Pancreas (tissue), 10 donors: ENCODE results near the gene TDP1. TPM values are rescaled to one million over a fixed set of nuclear protein-coding genes. Genes with fewer than 3 reads are reported as not detected.

Experiments used
- ATAC-seq, 4 donors: fragments of 200-7000 bp; cut with Tn5 transposase; one replicate each; pipeline versions ENCODE4 v1.8.0 to v1.9.1; 2020; ENCODE audit warnings: mild to moderate bottlenecking in 4 of 4, moderate library complexity in 4 of 4
- DNase-seq, 6 donors: peaks; one replicate each; pipeline ENCODE4 v3.0.0-alpha.2; 2020
- FAIRE-seq: peaks from 2 replicates; lab custom pipeline; 2012; peaks lifted over from hg19 to GRCh38; lab: Jason Lieb, UNC
- H3K27ac ChIP-seq, 4 donors: fragments of 200-600 bp; sonication (generic); 1 replicate in 3 of 4; 2 replicates in 1 of 4; pipeline versions ENCODE4 v1.5.0 to v1.8.0; 2020
- H3K27me3 ChIP-seq, 4 donors: fragments of 200-600 bp; one replicate each; pipeline ENCODE4 v1.8.0; 2021
- H3K36me3 ChIP-seq, 3 donors: fragments of 200-600 bp; sonication (generic) in 1 of 3; one replicate each; pipeline versions ENCODE4 v1.5.0 to v1.8.0; 2020 to 2021
- H3K4me1 ChIP-seq, 3 donors: fragments of 200-600 bp; one replicate each; pipeline ENCODE4 v1.8.0; 2021
- H3K4me3 ChIP-seq, 4 donors: fragments of 200-600 bp; sonication (generic) in 2 of 4; one replicate each; pipeline versions ENCODE4 v1.5.0 to v1.8.0; 2020 to 2021
- H3K9me3 ChIP-seq, 4 donors: fragments of 200-600 bp; one replicate each; pipeline ENCODE4 v1.8.0; 2021
- WGBS, 2 donors: extraction: QIAGEN DNeasy Blood & Tissue Kit; methylation state at CpG; one replicate each; pipeline ENCODE4 v1.1.7; 2013; 5-methylcytosine and 5-hydroxymethylcytosine counted together
- intact Hi-C, 3 donors: fragments of 100-400 bp; cut with DNase I; formaldehyde crosslinking; loops; one replicate each; pipeline versions ENCODE4 v1.11.1 to v1.14.2; 2022
- polyA plus RNA-seq, 2 donors: library from polyadenylated mRNA; stranded (reverse); fragments of 200-250 nt; gene quantifications; one replicate each; pipeline ENCODE4 v1.2.3, GENCODE V29; 2013
- total RNA-seq, 6 donors: library from RNA; stranded (reverse); fragmentation: NEBNext Ultra II Directional in 4 of 6; extraction: Animal tissue kit (Norgen Biotek cat#: 25700) in 4 of 6; gene quantifications; one replicate each; pipeline versions ENCODE4 v1.2.1 to v1.2.4, GENCODE V29; 2021 to 2023
- TF ChIP-seq, protein P1 (sequence below), 4 donors: fragments of 200-600 bp; sonication (generic) in 3 of 4; IDR thresholded peaks; one replicate each; pipeline versions ENCODE4 v1.5.0 to v1.8.0; 2021; ENCODE audit warnings: antibody characterized with exemption in 4 of 4
- donor health status: healthy with polysubstance abuse.
- donor health status: DM: no; HTN: no; CAD: no; lungs with moderate emphysema.
- donor health status: DM: no; HTN: no; CAD: no.
- donor health status: control.
- donor health status: control.
- donor health status: Bipolar disorder and iron deficiency.
- donor health status: DM: yes; HTN: yes; CAD: no.
- donor health status: DM: no; HTN: no; CAD: no.
- donor health status: DM: no; HTN: no; CAD: no.
- donor health status: DM: yes; HTN: yes; CAD: no.

The TDP1 gene
- total and polyA plus RNA-seq, 8 donors, result 2.2 to 9.5 (median 5.8) TPM

DNA sequence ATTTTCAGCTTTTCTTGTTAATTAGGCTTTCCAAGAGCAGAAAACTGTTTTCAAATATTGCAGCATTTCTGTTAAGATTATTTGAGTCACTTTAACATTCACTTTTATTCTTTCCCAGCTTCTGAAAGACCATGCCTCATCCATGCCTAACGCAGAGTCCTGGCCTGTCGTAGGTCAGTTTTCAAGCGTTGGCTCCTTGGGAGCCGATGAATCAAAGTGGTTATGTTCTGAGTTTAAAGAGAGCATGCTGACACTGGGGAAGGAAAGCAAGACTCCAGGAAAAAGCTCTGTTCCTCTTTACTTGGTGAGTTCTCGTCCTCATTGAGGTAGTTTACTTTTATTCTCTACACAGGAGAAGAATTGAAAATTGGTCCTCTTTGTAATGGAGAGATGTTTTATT, 33.1 kb downstream of the TDP1 start:
- ATAC-seq (no peak), DNase-seq (no peak), FAIRE-seq (no peak)
- Histone ChIP-seq H3K27me3 (no peaks in the 10 kb centered on the region), H3K36me3 (peaks cover 0 to 22% (median 0%) of the 10 kb centered on the region in 3 donors), H3K9me3 (no peaks in the 10 kb centered on the region), H3K4me3 (no peak overlapping the region), H3K27ac (no peak overlapping the region), H3K4me1 (no peaks in the 10 kb centered on the region)
- intact Hi-C loops, result no loop called here
- WGBS, 2 donors, result 92 to 94% methylated on average over 5 of the region's 5 CpGs
- TF ChIP-seq, protein P1, sequence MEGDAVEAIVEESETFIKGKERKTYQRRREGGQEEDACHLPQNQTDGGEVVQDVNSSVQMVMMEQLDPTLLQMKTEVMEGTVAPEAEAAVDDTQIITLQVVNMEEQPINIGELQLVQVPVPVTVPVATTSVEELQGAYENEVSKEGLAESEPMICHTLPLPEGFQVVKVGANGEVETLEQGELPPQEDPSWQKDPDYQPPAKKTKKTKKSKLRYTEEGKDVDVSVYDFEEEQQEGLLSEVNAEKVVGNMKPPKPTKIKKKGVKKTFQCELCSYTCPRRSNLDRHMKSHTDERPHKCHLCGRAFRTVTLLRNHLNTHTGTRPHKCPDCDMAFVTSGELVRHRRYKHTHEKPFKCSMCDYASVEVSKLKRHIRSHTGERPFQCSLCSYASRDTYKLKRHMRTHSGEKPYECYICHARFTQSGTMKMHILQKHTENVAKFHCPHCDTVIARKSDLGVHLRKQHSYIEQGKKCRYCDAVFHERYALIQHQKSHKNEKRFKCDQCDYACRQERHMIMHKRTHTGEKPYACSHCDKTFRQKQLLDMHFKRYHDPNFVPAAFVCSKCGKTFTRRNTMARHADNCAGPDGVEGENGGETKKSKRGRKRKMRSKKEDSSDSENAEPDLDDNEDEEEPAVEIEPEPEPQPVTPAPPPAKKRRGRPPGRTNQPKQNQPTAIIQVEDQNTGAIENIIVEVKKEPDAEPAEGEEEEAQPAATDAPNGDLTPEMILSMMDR (IDR thresholded peaks at IDR 0.05), result no peak

DNA sequence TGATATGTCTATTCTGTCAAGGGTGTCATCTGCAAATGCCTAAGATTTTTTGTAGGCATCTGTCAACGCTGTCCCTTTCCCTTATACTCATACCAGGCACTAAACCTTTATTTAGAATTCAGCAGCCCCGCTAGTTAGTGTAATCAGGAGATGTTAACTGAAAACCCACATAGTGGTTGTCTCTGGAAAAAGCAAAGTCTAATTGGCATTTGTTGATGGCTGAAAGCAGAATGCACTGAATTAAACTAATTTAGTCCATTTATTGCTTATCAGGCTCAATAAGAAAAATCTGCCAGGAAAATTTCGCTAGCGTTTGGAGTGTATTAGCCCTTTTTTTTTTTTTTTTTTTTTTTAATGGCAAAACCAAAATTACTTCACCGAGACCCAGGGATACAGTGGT, 34.5 kb downstream of the TDP1 start:
- WGBS, 2 donors, result 95 to 97% methylated on average over 5 of the region's 5 CpGs
- no peaks in the 10 kb centered on the region for H3K4me1 ChIP-seq
- no peak overlapping the region for H3K27ac ChIP-seq
- no peak for DNase-seq
- no peaks in the 10 kb centered on the region for H3K9me3 ChIP-seq
- H3K27me3 ChIP-seq, result no peaks in the 10 kb centered on the region
- no peak for ATAC-seq
- H3K4me3 ChIP-seq, result no peak overlapping the region
- H3K36me3 ChIP-seq, result peaks cover 0 to 19% (median 0%) of the 10 kb centered on the region in 3 donors
- TF ChIP-seq, protein P1 (IDR thresholded peaks at IDR 0.05), result no peak
- intact Hi-C loops, result no loop called here
- no peak for FAIRE-seq

- no peaks in the 10 kb centered on the region for H3K4me1 ChIP-seq
- H3K9me3 ChIP-seq, result no peaks in the 10 kb centered on the region
- no peak for ATAC-seq
- WGBS, 2 donors, result 45 to 55% methylated on average over 2 of the region's 2 CpGs
- intact Hi-C loops, result no loop called here
- FAIRE-seq, result no peak
- H3K4me3 ChIP-seq, result no peak overlapping the region
- H3K36me3 ChIP-seq, result peaks cover 0 to 15% (median under 1%) of the 10 kb centered on the region in 3 donors
- no peak overlapping the region for H3K27ac ChIP-seq
- no peaks in the 10 kb centered on the region for H3K27me3 ChIP-seq
- TF ChIP-seq, protein P1 (IDR thresholded peaks at IDR 0.05), result no peak
- DNase-seq, result no peak
These were observed 35.0 kb downstream of the TDP1 start for GRCh38 chr14:89990623-89991275.

DNA sequence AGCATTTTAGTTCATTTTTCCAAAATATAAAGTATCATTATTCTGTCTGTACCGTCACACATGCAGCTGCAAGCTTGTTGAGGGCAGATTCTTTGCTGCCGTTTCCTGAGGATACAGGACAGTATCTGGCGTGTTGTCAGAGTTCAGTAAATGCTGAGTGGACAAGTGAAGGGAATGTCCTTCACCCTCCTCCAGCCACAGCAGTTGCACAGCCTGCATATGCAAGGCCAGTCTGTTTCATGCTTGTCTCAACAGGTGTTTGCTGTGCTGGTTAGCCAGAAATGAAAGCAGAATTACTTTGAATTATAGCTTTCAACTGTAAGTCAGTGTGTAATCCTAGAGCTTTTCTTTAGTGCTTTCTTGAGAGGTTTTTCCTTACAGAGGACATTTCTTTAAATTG, 36.5 kb downstream of the TDP1 start:
- Histone ChIP-seq H3K9me3 (no peaks in the 10 kb centered on the region), H3K36me3 (peaks cover 0 to 7% (median 3%) of the 10 kb centered on the region in 3 donors), H3K4me3 (no peak overlapping the region), H3K4me1 (no peaks in the 10 kb centered on the region), H3K27ac (no peak overlapping the region), H3K27me3 (no peaks in the 10 kb centered on the region)
- TF ChIP-seq, protein P1 (IDR thresholded peaks at IDR 0.05), result no peak
- FAIRE-seq (no peak), ATAC-seq (no peak), DNase-seq (no peak)
- WGBS, 2 donors, result 88 to 90% methylated on average over 3 of the region's 3 CpGs
- intact Hi-C loops, result no loop called here

DNA sequence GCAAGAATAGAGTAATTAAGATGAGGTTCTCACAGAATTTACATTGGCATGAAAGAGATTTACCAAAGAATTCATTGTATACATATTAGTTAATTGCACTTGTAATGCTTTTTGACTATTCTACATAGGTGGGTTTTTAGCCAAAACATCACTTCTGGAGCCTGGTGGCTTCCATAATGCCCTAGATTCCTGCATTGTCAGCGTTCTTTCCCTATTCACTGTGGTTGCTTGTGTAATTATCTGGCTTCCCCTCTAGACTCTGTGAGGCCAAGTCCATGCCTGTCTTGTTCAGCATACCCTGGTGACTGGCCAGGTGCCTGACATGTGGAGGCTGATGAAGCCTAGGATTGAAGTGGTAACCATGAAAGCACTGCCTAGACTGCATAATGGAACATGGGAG, 41.2 kb downstream of the TDP1 start:
- TF ChIP-seq, protein P1 (IDR thresholded peaks at IDR 0.05), result no peak
- intact Hi-C loops, result no loop called here
- no peak for FAIRE-seq
- Histone ChIP-seq H3K27ac (no peak overlapping the region), H3K9me3 (no peaks in the 10 kb centered on the region), H3K4me1 (no peaks in the 10 kb centered on the region), H3K4me3 (no peak overlapping the region), H3K27me3 (no peaks in the 10 kb centered on the region), H3K36me3 (peaks cover 0 to 3% (median 0%) of the 10 kb centered on the region in 3 donors)
- DNase-seq, result no peak
- ATAC-seq, result no peak
- 97 to 100% methylated on average over 1 of the region's 1 CpG for WGBS, 2 donors
